Parathyroid adenoma (tissue), 2 donors: Measurements from ENCODE around the gene ELMOD3.
"Not testable (repeated sequence)": the region's sequence is repeated elsewhere in the genome, so short reads cannot be mapped to it uniquely, and the experiment has no call there.

Experiments used
- H2AFZ ChIP-seq: fragments of 300-600 bp; sonication (generic); one replicate; pipeline ENCODE4 v1.7.0; 2017; ENCODE audit warnings: antibody characterized with exemption, mild to moderate bottlenecking
- H3K27ac ChIP-seq: fragments of 300-600 bp; sonication (generic); one replicate; pipeline ENCODE4 v1.7.0; 2017
- H3K27me3 ChIP-seq: fragments of 300-600 bp; sonication (generic); one replicate; pipeline ENCODE4 v1.7.0; 2017; ENCODE audit warnings: low read length; ENCODE audit not compliant: control insufficient read depth, insufficient read depth
- H3K36me3 ChIP-seq: fragments of 300-600 bp; sonication (generic); one replicate; pipeline ENCODE4 v1.7.0; 2017; ENCODE audit warnings: low read length; ENCODE audit not compliant: control insufficient read depth, insufficient read depth
- H3K4me1 ChIP-seq: fragments of 300-600 bp; sonication (generic); one replicate; pipeline ENCODE4 v1.7.0; 2017; ENCODE audit warnings: control low read depth
- H3K4me2 ChIP-seq: fragments of 300-600 bp; sonication (generic); one replicate; pipeline ENCODE4 v1.7.0; 2017; ENCODE audit warnings: low read length
- H3K4me3 ChIP-seq: fragments of 300-600 bp; sonication (generic); one replicate; pipeline ENCODE4 v1.7.0; 2017; ENCODE audit warnings: low read depth, low read length
- H3K79me2 ChIP-seq: fragments of 300-600 bp; sonication (generic); one replicate; pipeline ENCODE4 v1.7.0; 2017; ENCODE audit warnings: control low read depth
- H3K9ac ChIP-seq: fragments of 300-600 bp; sonication (generic); one replicate; pipeline ENCODE4 v1.7.0; 2017; ENCODE audit warnings: mild to moderate bottlenecking
- H3K9me3 ChIP-seq: fragments of 300-600 bp; sonication (generic); one replicate; pipeline ENCODE4 v1.7.0; 2017; ENCODE audit warnings: low read length; ENCODE audit not compliant: control insufficient read depth
- CTCF ChIP-seq: fragments of 300-600 bp; sonication (generic); IDR thresholded peaks from one replicate; pipeline ENCODE4 v1.7.0; 2017; ENCODE audit warnings: antibody characterized with exemption, mild to moderate bottlenecking
- donor health status: primary hyperparathyroidism.

The ELMOD3 gene

GRCh38 chr2:85318222-85319074 lies 36.1 kb upstream of the ELMOD3 start:
- H3K4me2 ChIP-seq = no peak overlapping the region
- H3K27ac ChIP-seq = peak overlapping the region; percentile 4
- H3K27me3 ChIP-seq = no peaks in the 10 kb centered on the region
- TF ChIP-seq CTCF = no peak
- no peak overlapping the region for H3K4me3 ChIP-seq
- H3K9me3 ChIP-seq = no peaks in the 10 kb centered on the region
- no peaks in the 10 kb centered on the region for H3K36me3 ChIP-seq
- peaks cover 5% of the 10 kb centered on the region for H3K4me1 ChIP-seq
- H3K9ac ChIP-seq = no peak overlapping the region
- peaks cover 8% of the 10 kb centered on the region for H3K79me2 ChIP-seq
- no peak overlapping the region for H2AFZ ChIP-seq

DNA sequence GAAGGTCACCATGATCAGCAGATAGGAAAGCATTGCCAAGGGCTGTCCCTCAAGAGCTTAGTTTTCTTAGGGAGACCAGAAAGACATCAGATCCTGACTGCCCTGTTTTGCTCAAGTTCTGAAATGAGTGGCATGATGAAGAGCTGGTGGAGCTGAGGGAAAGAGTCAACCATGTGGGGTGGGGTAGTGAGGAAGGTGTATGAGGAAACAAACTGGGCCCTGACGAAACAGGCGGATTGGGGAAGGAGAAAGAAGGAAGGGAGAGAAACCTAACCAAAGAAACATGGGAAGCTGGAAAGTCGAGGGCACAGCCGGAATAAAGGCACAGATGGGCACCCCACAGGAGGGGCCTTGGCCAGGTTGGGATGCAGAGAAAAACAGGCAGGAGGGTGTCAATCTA lies 34.8 kb upstream of the ELMOD3 start:
- Histone ChIP-seq H3K36me3 (no peaks in the 10 kb centered on the region), H3K79me2 (peaks cover 8% of the 10 kb centered on the region), H3K4me1 (peaks cover 7% of the 10 kb centered on the region), H3K9ac (no peak overlapping the region), H3K4me3 (no peak overlapping the region), H2AFZ (no peak overlapping the region), H3K27me3 (no peaks in the 10 kb centered on the region), H3K9me3 (no peaks in the 10 kb centered on the region), H3K27ac (no peak overlapping the region), H3K4me2 (no peak overlapping the region)
- no peak for TF ChIP-seq CTCF

DNA sequence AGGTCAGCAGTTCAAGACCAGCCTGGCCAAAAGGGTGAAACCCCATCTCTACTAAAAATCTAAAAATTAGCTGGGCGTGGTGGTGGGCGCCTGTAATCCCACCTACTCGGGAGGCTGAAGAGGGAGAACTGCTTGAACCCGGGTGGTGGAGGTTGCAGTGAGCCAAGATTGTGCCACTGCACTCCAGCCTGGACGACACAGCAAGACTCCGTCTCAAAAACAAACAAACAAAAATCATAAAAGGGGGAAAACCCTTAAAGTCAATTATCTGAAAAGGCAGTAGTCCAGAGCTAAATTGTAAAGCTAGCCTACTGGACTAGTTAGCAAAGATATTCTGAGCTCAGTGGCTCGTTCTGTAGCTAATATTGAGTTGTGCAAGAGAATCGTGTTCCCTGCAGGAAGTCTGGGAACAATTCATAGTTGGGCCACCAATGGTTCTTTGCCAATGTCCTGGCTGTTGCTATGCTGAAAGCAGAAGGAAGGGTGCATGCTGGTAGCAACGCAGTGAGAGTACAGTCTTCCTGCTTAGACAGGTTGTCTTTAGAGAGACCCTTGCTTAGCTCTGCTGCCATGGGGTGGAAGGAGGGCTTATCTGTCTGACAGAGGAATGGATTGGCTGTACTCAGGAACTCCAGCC lies 31.1 kb upstream of the ELMOD3 start:
- Histone ChIP-seq H3K36me3 (no peaks in the 10 kb centered on the region), H3K27ac (no peak overlapping the region), H3K27me3 (no peaks in the 10 kb centered on the region), H2AFZ (no peak overlapping the region), H3K9ac (no peak overlapping the region), H3K9me3 (no peaks in the 10 kb centered on the region), H3K79me2 (peaks cover 28% of the 10 kb centered on the region), H3K4me3 (no peak overlapping the region), H3K4me2 (no peak overlapping the region), H3K4me1 (peaks cover 28% of the 10 kb centered on the region)
- no peak for TF ChIP-seq CTCF

DNA sequence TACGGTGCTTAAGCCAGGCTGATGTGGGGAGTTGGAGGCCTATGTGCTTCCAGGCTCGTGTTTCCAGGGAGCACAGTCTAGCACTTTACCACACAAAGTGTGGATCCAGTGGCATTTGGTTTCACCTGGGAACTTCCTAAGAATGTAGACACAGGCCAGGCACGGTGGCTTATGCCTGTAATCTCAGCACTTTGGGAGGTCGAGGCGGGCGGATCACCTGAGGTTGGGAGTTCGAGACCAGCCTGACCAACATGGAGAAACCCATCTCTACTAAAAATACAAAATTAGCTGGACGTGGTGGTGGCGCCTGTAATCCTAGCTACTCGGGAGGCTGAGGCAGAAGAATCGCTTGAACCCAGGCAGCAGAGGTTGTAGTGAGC lies 30.6 kb upstream of the ELMOD3 start:
- peaks cover 28% of the 10 kb centered on the region for H3K79me2 ChIP-seq
- not testable (repeated sequence) for H3K27me3 ChIP-seq, H3K9me3 ChIP-seq, H3K36me3 ChIP-seq, H2AFZ ChIP-seq, H3K9ac ChIP-seq, H3K27ac ChIP-seq, H3K4me2 ChIP-seq, H3K4me3 ChIP-seq
- peaks cover 26% of the 10 kb centered on the region for H3K4me1 ChIP-seq

DNA sequence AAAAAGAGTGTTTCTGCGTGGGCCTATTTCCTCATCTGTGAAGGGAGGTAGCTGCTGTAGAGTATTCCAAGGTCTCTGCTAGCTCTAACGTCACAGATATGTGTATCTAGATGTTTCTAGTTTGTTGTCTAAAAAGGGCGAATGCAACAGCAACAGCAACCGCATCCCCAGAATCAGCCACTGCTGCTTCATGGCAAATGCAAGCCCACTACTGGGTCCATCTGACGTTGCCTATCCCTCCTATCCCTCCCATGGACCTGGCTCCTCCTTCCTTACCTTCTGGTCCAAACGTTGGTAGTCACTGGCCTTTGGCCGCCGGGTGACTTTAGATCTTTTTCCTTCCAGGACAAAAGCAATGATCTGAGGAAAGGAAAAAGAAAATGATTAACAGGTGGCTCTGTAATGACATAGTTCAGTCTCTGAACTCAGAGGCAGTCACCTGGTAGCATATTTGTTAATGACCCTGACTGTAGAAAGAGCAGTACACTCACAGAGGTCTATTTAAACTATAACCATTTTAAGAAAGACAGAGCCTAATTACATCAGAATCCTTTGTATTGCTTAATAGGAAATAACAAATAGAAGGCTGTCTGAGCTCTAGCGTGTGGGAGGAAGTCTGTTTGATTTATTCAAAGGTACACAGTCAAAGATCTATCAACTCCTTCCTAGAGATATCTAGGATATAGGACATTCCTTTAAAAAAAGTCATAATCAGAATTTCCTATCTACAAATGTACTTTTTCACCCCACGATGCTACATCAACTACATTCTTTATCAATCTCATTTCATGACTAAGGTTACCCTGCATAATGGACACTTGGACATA lies 29.7 kb upstream of the ELMOD3 start:
- peak overlapping the region; percentile 46 for H3K4me2 ChIP-seq
- no peak overlapping the region for H3K4me3 ChIP-seq
- no peaks in the 10 kb centered on the region for H3K9me3 ChIP-seq
- no peak for TF ChIP-seq CTCF
- H3K9ac ChIP-seq = no peak overlapping the region
- peaks cover 28% of the 10 kb centered on the region for H3K79me2 ChIP-seq
- peaks cover 26% of the 10 kb centered on the region for H3K4me1 ChIP-seq
- no peaks in the 10 kb centered on the region for H3K36me3 ChIP-seq
- H2AFZ ChIP-seq = no peak overlapping the region
- H3K27me3 ChIP-seq = no peaks in the 10 kb centered on the region
- H3K27ac ChIP-seq = no peak overlapping the region
